ENCODE data around the gene FLNC.

The FLNC gene

DNA sequence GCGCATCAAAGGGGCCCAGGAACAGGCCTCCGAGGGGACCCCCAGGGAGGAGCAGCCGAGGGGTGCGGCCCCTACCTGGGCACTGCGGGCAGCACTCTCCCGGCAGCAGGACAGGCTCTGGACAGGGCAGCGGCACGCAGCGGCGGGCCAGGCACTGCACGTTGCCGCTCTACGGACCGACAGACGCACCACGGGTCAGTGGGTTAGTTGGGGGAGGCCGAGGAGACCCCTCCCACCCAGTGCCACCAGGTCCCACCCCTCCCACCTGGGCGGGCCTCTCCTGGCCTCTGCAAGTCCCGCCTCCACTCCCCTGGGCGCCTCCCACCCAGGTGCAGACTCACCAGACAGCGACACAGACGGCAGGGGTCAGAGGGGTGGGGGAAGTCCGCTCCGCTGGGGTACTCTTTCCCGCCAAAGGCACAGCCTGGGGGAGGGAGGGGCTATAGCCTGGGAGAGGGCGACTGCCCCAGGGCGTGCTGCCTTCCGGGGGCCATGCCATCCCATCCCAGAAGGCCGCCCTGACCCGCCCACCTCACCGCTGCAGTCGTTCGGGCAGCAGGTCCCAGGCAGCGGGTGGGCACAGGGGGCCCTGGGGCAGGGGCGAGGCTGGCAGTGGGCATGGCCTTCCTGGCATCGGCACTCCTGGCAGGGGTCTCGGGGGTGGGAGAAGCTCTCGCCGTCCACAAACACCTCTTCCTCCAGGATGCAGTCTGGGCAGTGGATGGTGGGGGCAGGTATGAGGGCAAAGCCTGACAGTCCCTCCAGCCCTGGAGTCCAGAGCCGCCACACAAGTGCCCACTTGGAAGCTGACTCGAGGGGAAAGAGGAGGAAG lies 61.1 kb downstream of the FLNC start:
- DNase-seq (ENCODE audit: low read depth, low spot score) = peak; percentile 69

DNA sequence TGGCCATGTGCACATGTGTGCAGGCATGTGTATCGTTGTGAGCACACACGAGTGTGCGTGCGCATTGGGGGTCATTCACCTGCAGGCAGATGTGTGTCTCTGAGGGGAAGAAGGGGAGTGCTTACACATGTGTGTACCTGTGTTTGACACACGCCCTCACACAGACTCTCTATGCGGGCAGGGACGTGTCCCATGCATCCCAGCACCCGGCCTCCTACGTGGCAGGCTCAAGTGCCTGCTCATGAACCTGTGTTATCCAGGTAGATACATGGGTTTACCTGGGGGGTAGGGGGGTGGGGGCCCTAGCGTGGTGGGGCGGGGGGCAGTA lies 61.7 kb downstream of the FLNC start:
- DNase-seq (ENCODE audit: low read depth, low spot score) = no peak

DNA sequence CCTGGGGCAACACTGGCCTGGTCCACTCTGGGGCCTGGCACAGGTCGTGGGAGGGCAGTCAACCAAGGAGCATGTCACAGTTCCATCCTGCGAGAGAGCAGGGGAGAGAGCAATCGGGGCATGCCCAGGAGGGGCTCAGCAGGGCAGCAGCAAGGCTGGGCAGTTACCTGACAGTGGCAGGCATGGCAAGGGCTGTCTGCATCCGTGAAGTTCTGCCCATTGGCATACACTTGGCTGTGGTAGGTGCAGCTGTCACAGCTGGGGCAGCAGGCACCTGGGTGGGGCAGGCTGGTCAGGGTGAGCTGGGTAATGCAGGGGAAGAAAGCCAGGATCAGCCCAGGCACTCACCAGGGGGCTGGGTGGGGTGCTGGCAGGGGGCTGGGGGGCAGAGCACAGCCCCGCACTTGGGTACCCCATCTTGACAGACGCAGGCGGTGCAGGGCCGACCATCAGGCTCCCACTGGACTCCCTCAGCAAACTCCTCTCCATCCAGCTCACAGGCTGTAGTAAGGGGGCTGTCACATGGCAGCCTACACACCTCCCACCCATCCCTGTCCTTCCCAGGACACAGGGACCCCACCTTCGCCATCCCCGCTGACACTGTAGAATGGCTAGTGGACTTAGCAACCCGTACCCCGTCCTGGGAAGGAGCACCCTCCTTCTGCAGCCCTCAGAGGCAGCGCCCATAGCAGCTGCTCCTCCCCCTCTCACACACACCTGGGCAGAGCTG lies 62.5 kb downstream of the FLNC start:
- no peak for DNase-seq (ENCODE audit: low read depth, low spot score)

DNA sequence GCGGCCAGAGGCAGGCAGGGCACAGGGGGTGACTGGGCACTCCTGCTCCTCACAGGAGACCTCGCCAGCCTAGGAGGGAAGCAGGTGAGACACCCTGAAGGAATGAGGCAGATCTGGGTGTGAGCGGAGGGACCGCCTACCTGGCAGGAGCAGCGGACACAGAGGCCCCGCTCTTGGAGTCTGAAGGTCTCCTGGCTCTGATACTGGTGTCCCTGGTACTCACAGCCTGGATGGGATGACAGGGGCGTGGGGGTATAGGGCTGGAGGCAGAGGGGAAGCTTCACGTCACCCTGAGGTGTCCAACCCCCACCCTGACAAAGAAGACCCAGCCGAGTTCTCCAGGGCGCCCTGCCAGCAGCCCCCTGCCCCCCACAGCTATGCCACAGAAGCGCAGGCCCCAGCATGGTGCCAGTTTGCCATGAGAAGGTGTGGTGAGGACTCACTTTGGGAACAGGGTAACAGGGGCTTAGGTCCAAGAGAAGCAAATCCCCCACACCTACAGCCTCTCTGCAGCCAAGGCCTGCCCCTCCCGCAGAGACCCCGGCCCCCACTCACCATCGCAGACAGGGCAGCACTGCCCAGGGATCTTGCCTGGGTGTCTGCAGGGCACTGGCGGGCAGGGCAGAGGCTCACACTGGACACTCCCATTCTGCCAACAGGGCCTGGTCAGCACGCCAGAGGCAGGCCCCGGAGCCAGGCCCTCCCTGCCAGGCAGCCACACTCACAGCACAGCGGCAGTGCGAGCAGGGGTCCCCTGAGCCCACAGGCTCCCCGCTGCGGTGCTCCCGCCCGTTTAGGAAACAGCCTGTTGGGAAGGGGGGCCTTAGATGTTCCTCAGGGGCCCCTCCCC lies 63.3 kb downstream of the FLNC start:
- DNase-seq (ENCODE audit: low read depth, low spot score) = no peak

DNA sequence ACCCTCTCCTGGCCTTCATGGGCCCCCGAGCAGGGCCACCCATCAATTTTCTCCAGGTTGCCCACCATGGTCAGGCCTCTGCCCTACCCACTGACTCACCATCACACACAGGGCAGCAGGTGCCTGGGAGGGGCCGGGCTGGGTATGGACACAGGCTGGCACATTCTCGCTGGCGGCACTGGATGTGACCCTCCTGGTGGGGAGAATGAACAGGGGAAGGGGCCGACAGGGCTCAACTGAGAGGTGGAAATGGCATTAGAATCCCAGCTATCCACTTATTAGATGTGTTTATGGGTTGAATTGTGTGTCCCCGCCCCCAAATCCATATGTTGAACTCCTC lies 63.9 kb downstream of the FLNC start:
- DNase-seq (ENCODE audit: low read depth, low spot score) = no peak

DNA sequence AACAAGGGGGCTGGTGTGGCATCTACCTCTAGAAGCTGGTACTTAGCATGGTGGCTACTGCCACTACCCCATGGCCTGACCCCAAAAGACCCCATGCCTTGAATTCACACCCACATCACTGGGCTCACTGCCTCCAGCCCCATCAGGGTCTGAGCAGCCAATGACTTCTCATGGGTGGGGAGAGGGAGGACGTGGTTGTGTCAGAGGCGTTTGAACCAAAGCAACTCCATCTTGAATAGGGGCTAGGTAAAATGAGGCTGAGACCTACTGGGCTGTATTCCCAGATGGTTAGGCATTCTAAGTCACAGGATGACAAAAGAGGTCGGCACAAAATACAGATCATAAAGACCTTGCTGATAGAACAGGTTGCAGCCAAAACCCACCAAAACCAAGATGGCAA lies 65.1 kb downstream of the FLNC start:
- DNase-seq (ENCODE audit: low read depth, low spot score) = no peak

DNA sequence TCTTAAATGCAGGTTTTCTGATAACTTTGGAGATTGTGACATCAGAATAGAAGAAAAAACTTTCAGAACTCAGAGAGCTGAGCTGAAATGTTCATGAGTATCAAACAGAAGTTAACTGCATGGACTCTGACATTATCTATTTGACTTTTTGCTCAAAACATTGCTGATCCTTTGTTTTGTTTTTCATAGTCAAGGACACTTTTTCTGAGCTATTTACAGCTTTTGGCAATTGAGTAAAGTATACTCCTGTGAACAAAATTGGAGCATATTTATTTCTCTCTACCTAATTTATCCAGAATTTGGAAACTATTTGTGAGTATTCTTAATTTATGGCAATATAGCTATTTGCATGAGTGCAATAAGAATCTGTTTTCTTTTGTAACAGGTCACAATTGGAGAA lies 69.2 kb downstream of the FLNC start:
- no peak for DNase-seq (ENCODE audit: low read depth, low spot score)

DNA sequence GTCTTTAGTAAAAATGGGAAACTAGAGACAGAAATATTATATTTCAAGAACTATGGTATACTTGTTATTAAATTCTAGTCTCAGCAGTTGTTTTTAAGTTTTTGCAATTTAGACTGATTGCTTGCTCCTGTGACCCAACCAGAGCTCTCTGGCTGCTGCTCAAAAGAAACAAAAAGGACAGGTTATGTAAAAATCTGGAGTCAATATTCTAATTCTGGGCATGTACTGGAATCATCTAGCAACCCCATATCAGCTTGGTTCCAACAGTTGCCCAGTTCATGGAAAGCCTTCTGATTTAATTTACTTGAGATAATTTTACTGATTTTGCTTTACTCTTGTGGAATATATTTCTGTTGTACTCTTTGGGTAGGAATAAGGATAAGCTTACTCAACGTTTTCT lies 70.0 kb downstream of the FLNC start:
- DNase-seq (ENCODE audit: low read depth, low spot score) = no peak

DNA sequence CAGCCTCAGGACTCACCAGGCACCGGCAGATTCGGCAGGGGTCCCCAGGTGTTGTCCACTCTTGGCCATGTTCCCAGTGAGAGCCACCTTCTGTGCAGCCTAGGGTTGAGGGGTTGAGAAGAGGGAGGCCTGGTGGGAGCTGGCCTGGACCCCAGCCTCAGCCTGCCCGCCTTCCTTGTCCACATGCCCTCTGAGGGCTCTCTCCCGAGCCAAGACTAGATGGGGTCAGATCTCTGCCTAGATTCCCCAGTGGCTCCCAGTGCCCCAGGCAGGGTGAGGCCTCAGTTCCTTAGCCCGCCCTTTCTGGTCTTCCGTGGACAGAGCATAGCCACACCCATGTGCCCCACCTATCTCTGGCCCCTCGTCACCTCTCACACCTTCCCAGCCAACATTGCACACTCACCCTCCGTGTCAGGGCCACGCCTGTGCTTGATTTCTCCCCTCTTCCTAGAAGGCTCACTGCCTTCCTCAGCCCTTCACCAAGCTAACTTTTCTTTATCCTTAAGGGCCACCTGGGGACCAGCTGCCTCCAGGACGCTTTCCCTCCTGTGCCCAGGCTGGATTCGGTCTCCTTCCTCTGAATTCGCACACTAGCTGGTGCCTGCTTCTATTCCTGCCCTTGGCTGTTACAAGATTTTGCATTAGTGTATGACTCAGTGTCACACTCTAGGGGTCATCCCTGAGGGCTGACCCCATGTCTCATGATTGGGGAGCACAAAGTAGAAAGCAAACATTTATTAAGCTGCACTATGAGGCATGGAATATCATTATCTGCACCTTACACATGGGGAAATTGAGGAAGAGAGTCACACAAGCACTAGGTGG lies 72.8 kb downstream of the FLNC start:
- DNase-seq (ENCODE audit: low read depth, low spot score) = no peak

DNA sequence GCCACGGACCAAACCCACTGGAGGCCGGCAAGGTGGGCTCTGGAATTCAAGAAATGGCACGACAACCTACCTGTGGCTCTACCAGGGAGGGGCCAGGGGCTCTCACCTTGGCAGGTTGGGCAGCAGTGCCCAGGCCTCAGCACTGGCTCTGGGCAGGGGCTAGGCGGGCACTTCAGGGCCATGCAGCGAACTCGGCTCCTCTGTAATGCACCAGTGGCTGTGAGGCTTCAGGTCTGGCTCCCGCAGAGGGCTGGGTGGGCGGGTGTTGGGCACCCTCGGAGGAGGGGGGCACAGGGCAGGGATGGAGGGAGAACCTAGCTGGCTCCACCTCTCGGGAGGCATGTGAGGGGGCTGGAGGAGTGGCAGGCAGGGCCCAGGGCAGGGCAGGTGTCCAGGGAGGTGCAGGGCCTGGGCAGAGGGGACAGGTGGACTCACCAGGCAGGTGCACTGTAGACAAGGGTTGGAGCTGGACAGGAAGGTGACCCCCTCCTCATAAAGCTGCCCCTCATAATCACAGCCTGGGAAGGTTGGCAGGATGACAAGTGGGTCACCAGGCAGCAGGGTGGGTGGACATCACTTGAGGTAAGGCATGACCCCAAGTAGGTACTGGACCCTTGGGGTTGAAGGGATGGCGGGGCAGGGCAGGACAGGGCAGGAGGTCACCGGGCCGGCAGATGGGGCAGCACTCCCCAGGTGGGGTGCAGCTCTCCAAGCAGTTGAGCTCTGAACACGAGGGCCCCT lies 73.6 kb downstream of the FLNC start:
- no peak for DNase-seq (ENCODE audit: low read depth, low spot score)

DNA sequence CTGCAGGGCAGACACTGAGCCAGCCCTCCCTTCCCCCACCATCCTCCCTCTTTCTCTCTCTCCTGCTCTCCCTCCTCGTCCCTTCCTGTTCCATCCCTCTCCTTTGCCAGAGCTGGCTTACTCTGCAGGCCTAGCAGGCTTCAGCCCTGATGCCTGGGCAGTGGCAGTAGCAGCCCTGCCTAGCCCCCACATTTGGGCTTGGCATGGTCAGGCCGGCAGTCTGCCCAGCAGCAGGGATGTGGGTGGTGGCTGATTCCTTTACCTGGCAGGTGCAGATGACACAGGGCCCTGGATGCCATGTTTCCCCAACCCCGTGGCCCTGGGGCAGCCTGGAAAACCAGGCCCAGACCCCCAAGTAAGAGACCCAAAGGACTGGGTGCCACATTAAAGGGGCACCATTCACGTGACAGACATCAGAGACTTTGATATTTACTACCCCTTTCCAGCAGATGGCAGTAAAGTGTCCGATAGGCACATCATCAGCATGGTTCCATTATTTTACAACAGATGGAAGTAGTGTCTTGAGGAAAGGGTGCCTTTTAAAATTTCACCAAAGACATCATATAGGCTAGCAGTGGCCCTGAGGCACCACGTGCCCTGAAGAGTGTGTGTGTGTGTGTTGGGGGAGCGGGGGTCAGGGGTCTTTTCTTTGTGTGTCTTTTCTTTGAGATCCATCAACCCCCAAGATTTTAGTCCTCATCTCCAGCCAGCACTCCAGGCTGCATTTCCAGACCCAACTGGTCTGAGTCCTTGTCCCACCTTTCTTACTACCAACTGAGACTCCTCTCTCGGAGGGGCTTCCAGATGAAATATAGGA lies 74.4 kb downstream of the FLNC start:
- no peak for DNase-seq (ENCODE audit: low read depth, low spot score)

DNA sequence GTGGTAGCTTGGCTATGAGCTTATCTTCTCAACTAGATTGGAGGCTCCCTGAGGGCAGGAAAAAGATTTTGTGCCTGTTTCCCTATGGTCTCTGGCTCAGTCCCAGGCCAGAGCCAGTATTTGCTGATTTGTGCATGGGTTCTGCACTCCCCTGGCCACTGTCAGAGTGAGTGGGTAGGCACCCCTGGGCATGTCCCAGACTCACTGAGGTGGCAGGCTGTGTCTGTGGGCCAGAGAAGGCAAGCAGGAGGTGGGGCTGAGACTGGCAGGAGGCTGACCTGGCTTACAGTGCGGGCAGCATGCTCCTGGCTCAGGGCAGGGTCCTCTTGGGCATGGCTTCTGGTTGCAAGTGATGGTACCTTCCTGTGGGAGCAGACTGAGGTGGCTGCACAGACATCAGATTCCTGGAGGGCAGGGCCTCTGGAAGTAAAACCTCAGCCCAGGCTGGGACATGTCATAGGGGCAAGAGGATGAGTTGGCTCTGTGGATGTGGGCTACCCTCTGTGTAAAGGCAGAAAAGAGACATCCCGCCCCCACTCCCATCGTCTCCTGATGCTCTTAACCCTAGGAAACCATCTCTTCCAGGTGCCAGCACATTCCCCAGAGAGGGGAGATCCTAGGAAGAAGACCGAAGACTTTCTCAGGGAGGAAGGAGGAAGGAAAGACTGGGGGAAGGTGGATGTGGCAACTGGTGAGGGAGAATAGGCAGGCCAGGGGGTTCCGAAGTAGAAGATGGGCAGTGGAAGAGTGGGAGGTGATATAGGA lies 76.0 kb downstream of the FLNC start:
- no peak for DNase-seq (ENCODE audit: low read depth, low spot score)

DNA sequence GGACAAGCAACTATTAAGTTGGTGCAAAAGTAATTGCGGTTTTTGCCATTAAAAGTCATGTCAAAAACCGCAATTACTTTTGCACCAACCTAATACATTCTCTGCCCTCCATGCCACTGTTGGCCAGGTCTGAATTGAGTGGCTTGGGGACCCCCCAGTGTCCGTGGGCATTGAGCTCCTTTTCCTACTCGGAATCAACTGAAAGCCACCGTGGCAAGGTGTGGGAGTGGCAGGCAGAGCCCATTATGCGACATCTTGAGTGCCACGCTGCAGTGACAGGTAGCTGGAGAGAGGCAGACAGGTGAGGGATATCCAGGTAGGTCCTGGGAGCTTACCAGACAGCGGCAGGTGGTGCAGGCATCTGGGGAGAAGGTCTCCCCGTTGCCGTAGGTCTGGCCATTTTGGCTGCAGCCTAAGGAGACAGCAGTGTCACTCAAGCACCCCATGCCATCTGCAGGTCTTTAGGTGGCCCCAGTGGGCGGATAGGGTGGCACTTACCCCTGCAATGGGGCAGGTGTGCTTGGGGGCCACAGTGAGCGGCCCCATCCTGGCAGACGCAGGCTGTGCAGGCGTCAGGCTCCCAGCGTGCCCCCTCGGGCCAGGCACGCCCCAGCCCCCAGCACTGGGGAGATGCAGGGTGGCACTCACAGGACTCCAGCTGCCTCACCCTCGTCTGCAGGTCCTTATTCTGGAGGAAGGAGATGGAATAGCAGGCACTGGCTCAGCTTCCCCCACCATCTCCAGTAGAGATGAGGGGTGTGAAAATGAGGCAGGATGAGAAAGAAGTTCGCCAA lies 76.8 kb downstream of the FLNC start:
- no peak for DNase-seq (ENCODE audit: low read depth, low spot score)

All from ELF-1 (cell line).